ENCODE data around the gene GSTM2. TPM values are rescaled to one million over a fixed set of nuclear protein-coding genes. Genes with fewer than 3 reads are reported as not detected.
"Not testable (repeated sequence)": the region's sequence is repeated elsewhere in the genome, so short reads cannot be mapped to it uniquely, and the experiment has no call there.

Gene GSTM2
- total RNA-seq, 4 donors from 2014 or later, result 27.0 to 87.5 (median 57.2) TPM

GRCh38 chr1:109677459-109677858 is 9.6 kb downstream of the GSTM2 start:
- no peak overlapping the region for H3K27ac ChIP-seq
- 69 to 76% methylated on average over 3 of the region's 3 CpGs for WGBS, 2 donors (ENCODE audit: low coverage in 1 of 2)
- no peak for DNase-seq
- H3K36me3 ChIP-seq, result no peaks in the 10 kb centered on the region
- in situ Hi-C loops (cut with MboI; ENCODE audit: low pct_ligation_motif_present in 1 of 4, low pct_unique_long_range_greater_than_20kb in 1 of 4, low sequenced_read_pairs in 3 of 4), result no loop called here
- H3K27me3 ChIP-seq, result no peaks in the 10 kb centered on the region
- TF ChIP-seq CTCF (IDR thresholded peaks at IDR 0.05), result no peak
- TF ChIP-seq POLR2AphosphoS5 (IDR thresholded peaks at IDR 0.05), result no peak
- no peak for TF ChIP-seq POLR2A (IDR thresholded peaks at IDR 0.05)
- TF ChIP-seq EP300 (IDR thresholded peaks at IDR 0.05; ENCODE audit: low read depth), result no peak
- no peak overlapping the region for H3K4me3 ChIP-seq
- no peaks in the 10 kb centered on the region for H3K4me1 ChIP-seq
- intact Hi-C loops (cut with DNase I; ENCODE audit: low total_unique reads), result no loop called here
- H3K9me3 ChIP-seq, result no peaks in the 10 kb centered on the region

GRCh38 chr1:109678637-109679036 is 10.8 kb downstream of the GSTM2 start:
- intact Hi-C loops (cut with DNase I; ENCODE audit: low total_unique reads); H3K27ac ChIP-seq; DNase-seq; H3K9me3 ChIP-seq; H3K27me3 ChIP-seq; H3K4me3 ChIP-seq; H3K36me3 ChIP-seq; H3K4me1 ChIP-seq; in situ Hi-C loops (cut with MboI; ENCODE audit: low pct_ligation_motif_present in 1 of 4, low pct_unique_long_range_greater_than_20kb in 1 of 4, low sequenced_read_pairs in 3 of 4): not testable (repeated sequence)
- WGBS, 2 donors (ENCODE audit: low coverage in 1 of 2), result 87 to 96% methylated on average over 2 of the region's 2 CpGs

- intact Hi-C loops (cut with DNase I; ENCODE audit: low total_unique reads); H3K36me3 ChIP-seq; H3K27me3 ChIP-seq; DNase-seq; H3K27ac ChIP-seq; H3K9me3 ChIP-seq; H3K4me3 ChIP-seq; in situ Hi-C loops (cut with MboI; ENCODE audit: low pct_ligation_motif_present in 1 of 4, low pct_unique_long_range_greater_than_20kb in 1 of 4, low sequenced_read_pairs in 3 of 4); H3K4me1 ChIP-seq: not testable (repeated sequence)
- WGBS, 2 donors (ENCODE audit: low coverage in 1 of 2), result 83% methylated on average over 6 of the region's 6 CpGs; no CpG with 5 or more reads in 1 of the 2 donors
Observed at GRCh38 chr1:109684777-109685176, 16.9 kb downstream of the GSTM2 start.

- DNase-seq, result peak; percentile 28
- H3K4me1 ChIP-seq; H3K9me3 ChIP-seq; H3K27ac ChIP-seq; H3K27me3 ChIP-seq; H3K4me3 ChIP-seq; intact Hi-C loops (cut with DNase I; ENCODE audit: low total_unique reads); H3K36me3 ChIP-seq; in situ Hi-C loops (cut with MboI; ENCODE audit: low pct_ligation_motif_present in 1 of 4, low pct_unique_long_range_greater_than_20kb in 1 of 4, low sequenced_read_pairs in 3 of 4): not testable (repeated sequence)
- whole genome bisulfite sequencing, 2 donors (ENCODE audit: low coverage in 1 of 2), result no CpG with 5 or more reads among the region's 1 CpG
Observed at GRCh38 chr1:109685399-109685798, 17.5 kb downstream of the GSTM2 start.

GRCh38 chr1:109685890-109686289 is 18.0 kb downstream of the GSTM2 start:
- not testable (repeated sequence) for H3K4me1 ChIP-seq

GRCh38 chr1:109687109-109687508 is 19.3 kb downstream of the GSTM2 start:
- in situ Hi-C loops (cut with MboI; ENCODE audit: low pct_ligation_motif_present in 1 of 4, low pct_unique_long_range_greater_than_20kb in 1 of 4, low sequenced_read_pairs in 3 of 4); H3K4me3 ChIP-seq; DNase-seq; H3K4me1 ChIP-seq; H3K36me3 ChIP-seq; H3K27me3 ChIP-seq; H3K9me3 ChIP-seq; intact Hi-C loops (cut with DNase I; ENCODE audit: low total_unique reads): not testable (repeated sequence)
- 54% methylated on average over 7 of the region's 11 CpGs; no CpG with 5 or more reads in 1 of the 2 donors for WGBS, 2 donors (ENCODE audit: low coverage in 1 of 2)
- peak overlapping the region in 1 of 4 donors; percentile 79 for H3K27ac ChIP-seq

More at GRCh38 chr1:109685890-109686289, 18.0 kb downstream of the GSTM2 start:
- H3K4me3 ChIP-seq; H3K27me3 ChIP-seq; intact Hi-C loops (cut with DNase I; ENCODE audit: low total_unique reads); DNase-seq; H3K27ac ChIP-seq; in situ Hi-C loops (cut with MboI; ENCODE audit: low pct_ligation_motif_present in 1 of 4, low pct_unique_long_range_greater_than_20kb in 1 of 4, low sequenced_read_pairs in 3 of 4); H3K36me3 ChIP-seq; H3K9me3 ChIP-seq: not testable (repeated sequence)
- WGBS, 2 donors (ENCODE audit: low coverage in 1 of 2), result 76% methylated on average over 4 of the region's 4 CpGs; no CpG with 5 or more reads in 1 of the 2 donors
